H1 (cell line): ENCODE data around the gene TAF13. TPM values are rescaled to one million over a fixed set of nuclear protein-coding genes. Genes with fewer than 3 reads are reported as not detected.

Source experiments
- ASH2L ChIP-seq: fragments of 200-600, 300-600 bp; sonication (generic); IDR thresholded peaks from one replicate; pipeline ENCODE4 v1.7.1; 2017; ENCODE audit warnings: low read length
- CBX8 ChIP-seq: fragments of 300-800, 300-1000 bp; sonication (generic); IDR thresholded peaks from 2 replicates; pipeline ENCODE4 v1.7.1; 2016; ENCODE audit warnings: low read depth, low read length, borderline replicate concordance
- CHD7 ChIP-seq: fragments of 300-600 bp; sonication (generic); IDR thresholded peaks from 2 replicates; pipeline ENCODE4 v1.7.1; 2012; ENCODE audit warnings: low read length, moderate library complexity, mild to moderate bottlenecking, inconsistent platforms; ENCODE audit not compliant: insufficient replicate concordance
- CTBP2 ChIP-seq: IDR thresholded peaks from 2 replicates; pipeline ENCODE4 v1.7.0; 2011; ENCODE audit warnings: borderline replicate concordance, mild to moderate bottlenecking, moderate library complexity, mixed read lengths, low read length; ENCODE audit not compliant: insufficient read depth, insufficient read length
- EGR1 ChIP-seq: IDR thresholded peaks from 2 replicates; pipeline ENCODE4 v1.6.1; 2011; ENCODE audit warnings: low read depth, low read length, borderline replicate concordance
- RNF2 ChIP-seq: fragments of 200-900, 300-1000 bp; sonication (generic); IDR thresholded peaks from 2 replicates; pipeline ENCODE4 v1.7.1; 2016; ENCODE audit warnings: borderline replicate concordance, low read depth, mild to moderate bottlenecking, antibody characterized with exemption, low read length; ENCODE audit not compliant: poor library complexity, severe bottlenecking; ENCODE audit errors: missing control alignments
- SIX5 ChIP-seq: IDR thresholded peaks from 2 replicates; pipeline ENCODE4 v1.6.1; 2011; ENCODE audit warnings: mild to moderate bottlenecking, low read depth, low read length
- polyA plus RNA-seq, 7 experiments: library from polyadenylated mRNA; depleted of rRNA in 3 of 7; stranded (reverse) in 5 of 7; unstranded in 2 of 7; fragments of >200 nt in 5 of 7; fragments of 200-250 nt in 2 of 7; gene quantifications; 1 replicate in 5 of 7; 2 replicates in 1 of 7; 4 replicates in 1 of 7; pipeline versions ENCODE4 v1.2.1 to v1.2.3, GENCODE V29; 2011 to 2013; ENCODE audit warnings: missing spikeins in 2 of 7, mixed read lengths in 2 of 7
- total RNA-seq: library from RNA; stranded (reverse); fragmentation: NEBNext Ultra II Directional; extraction: Animal tissue kit (Norgen Biotek cat#: 25700); gene quantifications from 2 replicates; pipeline ENCODE4 v1.2.1, GENCODE V29; 2021
- TF ChIP-seq, protein P1 (sequence below): IDR thresholded peaks from 2 replicates; pipeline ENCODE4 v1.6.1; 2012; ENCODE audit warnings: inconsistent platforms

The TAF13 gene
- total and polyA plus RNA-seq, 2 of the 8 experiments (the other 6 are each of a cell fraction or from before 2014, with no cell fraction given) = 13.1 to 41.7 TPM

GRCh38 chr1:109048335-109048734, 27.5 kb downstream of the TAF13 start (continued):
- TF ChIP-seq CHD7 (no peak), CTBP2 (no peak), SIX5 (no peak), ASH2L (no peak), EGR1 (no peak), RNF2 (no peak), CBX8 (no peak)
- TF ChIP-seq, protein P1, sequence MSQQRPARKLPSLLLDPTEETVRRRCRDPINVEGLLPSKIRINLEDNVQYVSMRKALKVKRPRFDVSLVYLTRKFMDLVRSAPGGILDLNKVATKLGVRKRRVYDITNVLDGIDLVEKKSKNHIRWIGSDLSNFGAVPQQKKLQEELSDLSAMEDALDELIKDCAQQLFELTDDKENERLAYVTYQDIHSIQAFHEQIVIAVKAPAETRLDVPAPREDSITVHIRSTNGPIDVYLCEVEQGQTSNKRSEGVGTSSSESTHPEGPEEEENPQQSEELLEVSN = no peak
